Activated naive CD8-positive, alpha-beta T cell treated with anti-CD3 and anti-CD28 coated beads, Interleukin-2, amount 50 U/mL, for 24 hours (primary cell): ENCODE measurements around the gene EDARADD.
"Not testable (repeated sequence)": the region's sequence is repeated elsewhere in the genome, so short reads cannot be mapped to it uniquely, and the experiment has no call there.

Experiments
- ATAC-seq: fragments of 150-1000 bp; cut with Tn5 transposase; one replicate; pipeline ENCODE4 v1.10.0; 2021
- DNase-seq: peaks from one replicate; pipeline ENCODE4 v3.0.0; 2021
- H3K27ac Mint-ChIP-seq: one replicate; pipeline ENCODE4 v1.8.0; 2021; ENCODE audit warnings: mild to moderate bottlenecking, mixed read lengths
- H3K27me3 Mint-ChIP-seq: one replicate; pipeline ENCODE4 v1.8.0; 2021; ENCODE audit warnings: mixed read lengths
- H3K36me3 Mint-ChIP-seq: one replicate; pipeline ENCODE4 v1.8.0; 2021; ENCODE audit warnings: low read depth, mixed read lengths
- H3K4me1 Mint-ChIP-seq: one replicate; pipeline ENCODE4 v1.8.0; 2021; ENCODE audit warnings: mixed read lengths
- H3K4me3 Mint-ChIP-seq: one replicate; pipeline ENCODE4 v1.8.0; 2021; ENCODE audit warnings: mild to moderate bottlenecking, moderate library complexity, mixed read lengths
- H3K9me3 Mint-ChIP-seq: one replicate; pipeline ENCODE4 v1.8.0; 2021; ENCODE audit warnings: mixed read lengths

EDARADD gene

DNA sequence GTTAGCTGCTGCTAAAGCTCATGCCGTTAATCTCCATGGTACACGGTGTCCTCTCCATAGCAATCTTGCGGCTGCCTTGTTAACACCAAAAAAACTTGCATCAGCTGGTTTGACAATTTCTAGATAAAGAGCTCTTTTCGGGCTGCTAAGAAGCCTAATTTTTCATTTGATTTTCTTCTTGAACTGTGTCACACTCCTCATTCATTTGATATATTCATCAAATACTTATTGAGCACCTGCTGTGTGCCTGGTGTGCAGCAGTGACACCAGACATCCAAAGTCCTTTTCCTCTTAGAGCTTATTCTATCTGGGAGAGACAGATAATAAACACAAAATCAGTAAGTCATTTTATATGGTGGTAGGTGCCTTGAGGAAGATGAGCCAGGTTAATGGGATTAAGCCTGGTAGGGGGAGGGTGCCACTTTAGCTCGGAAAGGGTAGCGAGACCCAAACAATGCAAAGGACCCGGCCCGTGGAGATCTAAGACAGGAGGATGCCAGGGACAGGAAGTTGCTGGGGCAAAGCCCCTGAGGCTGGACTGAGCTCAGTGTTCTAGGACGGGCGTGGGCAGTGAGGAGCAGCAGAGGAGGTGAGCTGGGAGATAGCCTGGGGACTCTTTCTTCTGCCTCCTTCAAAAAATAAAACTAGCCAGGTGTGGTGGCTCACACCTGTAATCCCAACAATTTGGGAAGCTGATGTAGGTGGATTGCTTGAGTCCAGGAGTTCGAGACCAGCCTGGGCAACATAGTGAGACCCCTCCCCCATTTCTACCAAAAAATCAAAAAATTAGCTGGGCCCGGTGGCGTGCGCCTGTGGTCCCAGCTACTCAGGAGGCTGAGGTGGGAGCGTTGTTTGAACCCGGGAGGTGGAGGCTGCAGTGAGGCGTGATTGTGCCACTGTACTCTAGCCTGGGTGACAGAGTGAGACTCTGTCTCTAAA is 79.0 kb downstream of the EDARADD start:
- DNase-seq (no peak), ATAC-seq (no peak)
- H3K27me3 Mint-ChIP-seq = no peaks in the 10 kb centered on the region
- H3K4me1 Mint-ChIP-seq = peaks cover 8% of the 10 kb centered on the region
- H3K4me3 Mint-ChIP-seq = no peak overlapping the region
- no peak overlapping the region for H3K27ac Mint-ChIP-seq
- peaks cover 2% of the 10 kb centered on the region for H3K36me3 Mint-ChIP-seq
- H3K9me3 Mint-ChIP-seq = no peaks in the 10 kb centered on the region

DNA sequence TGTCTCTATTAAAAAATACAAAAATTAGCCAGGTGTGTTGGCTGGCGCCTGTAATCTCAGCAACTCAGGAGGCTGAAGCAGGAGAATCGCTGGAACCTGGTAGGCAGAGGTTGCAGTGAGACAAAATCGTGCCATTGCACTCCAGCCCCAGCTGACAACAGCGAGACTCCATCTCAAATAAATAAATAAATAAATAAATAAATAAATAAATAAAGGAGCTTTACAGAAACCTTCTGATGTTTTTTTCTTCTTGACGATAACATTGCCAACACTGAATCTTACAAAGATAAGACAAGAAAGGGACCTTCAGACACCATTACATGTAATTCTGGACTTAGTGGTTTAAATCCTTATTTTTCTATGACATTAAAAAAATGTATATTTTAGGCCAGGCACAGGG is 81.9 kb downstream of the EDARADD start:
- no peaks in the 10 kb centered on the region for H3K27me3 Mint-ChIP-seq
- H3K9me3 Mint-ChIP-seq = no peaks in the 10 kb centered on the region
- H3K4me1 Mint-ChIP-seq = peaks cover 1% of the 10 kb centered on the region
- peaks cover under 1% of the 10 kb centered on the region for H3K36me3 Mint-ChIP-seq
- ATAC-seq (no peak), DNase-seq (no peak)
- H3K27ac Mint-ChIP-seq = no peak overlapping the region
- no peak overlapping the region for H3K4me3 Mint-ChIP-seq

DNA sequence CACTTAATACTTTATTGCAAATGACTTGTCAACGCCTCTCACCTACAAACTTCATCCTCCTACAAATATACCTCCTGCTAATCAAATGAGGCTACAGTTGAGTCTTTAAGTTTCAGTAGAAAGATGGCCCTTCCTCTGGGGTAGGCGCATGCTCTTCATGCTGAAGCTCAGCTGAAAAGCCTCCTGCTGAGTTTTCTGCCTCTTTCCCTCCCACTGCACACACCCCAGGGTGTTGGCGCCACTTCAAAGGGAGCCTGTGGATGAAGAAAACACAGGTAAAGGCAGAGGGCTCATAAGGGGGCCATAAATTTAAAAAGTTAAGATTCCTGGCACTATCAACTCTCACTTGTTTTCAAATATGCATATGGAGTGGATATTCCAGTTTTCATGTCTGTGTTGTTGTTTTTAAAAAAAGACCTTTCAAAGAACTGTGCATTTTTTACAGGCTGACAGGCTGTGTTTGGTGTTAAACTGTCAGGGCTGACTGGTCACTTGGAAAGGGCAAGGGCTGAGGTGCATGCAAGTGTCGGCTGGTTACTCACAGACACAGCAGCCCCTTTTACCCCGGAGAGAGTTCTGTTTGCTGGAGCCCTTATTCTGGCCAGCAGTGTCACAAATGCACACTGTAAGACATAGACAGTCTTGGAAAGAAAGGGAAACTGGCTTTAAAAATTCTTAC is 86.8 kb downstream of the EDARADD start:
- no peak overlapping the region for H3K27ac Mint-ChIP-seq
- no peak for DNase-seq

DNA sequence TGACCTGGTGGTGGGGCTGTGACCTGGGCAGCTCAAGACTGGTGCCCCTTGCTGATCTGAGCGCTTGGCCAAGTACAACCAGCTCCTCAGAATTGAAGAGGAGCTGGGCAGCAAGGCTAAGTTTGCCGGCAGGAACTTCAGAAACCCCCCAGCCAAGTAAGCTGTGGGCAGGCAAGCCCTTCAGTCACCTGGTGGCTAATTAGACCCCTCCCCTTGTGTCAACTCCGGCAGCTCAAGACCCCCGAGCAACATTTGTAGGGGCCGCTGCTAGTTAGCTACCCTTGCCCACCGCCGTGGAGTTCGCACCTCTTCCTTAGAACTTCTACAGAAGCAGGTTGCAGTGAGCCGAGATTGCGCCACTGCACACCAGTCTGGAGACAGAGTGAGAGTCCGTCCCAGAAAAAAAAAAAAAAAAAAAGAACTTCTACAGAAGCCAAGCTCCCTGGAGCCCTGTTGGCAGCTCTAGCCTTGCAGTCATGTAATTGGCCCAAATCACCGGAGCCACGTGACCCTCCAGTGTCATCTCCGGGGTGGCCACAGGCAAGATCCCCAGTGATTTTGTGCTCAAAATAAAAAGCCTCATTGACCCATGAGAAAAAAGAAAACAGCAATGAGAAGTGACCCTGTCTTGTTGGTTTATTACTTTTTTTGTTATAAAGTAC is 90.4 kb downstream of the EDARADD start:
- H3K4me1 Mint-ChIP-seq = peaks cover 11% of the 10 kb centered on the region
- no peak overlapping the region for H3K4me3 Mint-ChIP-seq
- H3K36me3 Mint-ChIP-seq = peaks cover 2% of the 10 kb centered on the region
- no peak overlapping the region for H3K27ac Mint-ChIP-seq
- peaks cover 2% of the 10 kb centered on the region for H3K27me3 Mint-ChIP-seq
- H3K9me3 Mint-ChIP-seq = no peaks in the 10 kb centered on the region
- ATAC-seq = no peak
- DNase-seq = no peak

More for the DNA sequence above, 86.8 kb downstream of the EDARADD start:
- Mint-ChIP-seq H3K36me3 (peaks cover 2% of the 10 kb centered on the region), H3K4me3 (no peak overlapping the region), H3K4me1 (no peaks in the 10 kb centered on the region), H3K9me3 (no peaks in the 10 kb centered on the region), H3K27me3 (no peaks in the 10 kb centered on the region)
- no peak for ATAC-seq

DNA sequence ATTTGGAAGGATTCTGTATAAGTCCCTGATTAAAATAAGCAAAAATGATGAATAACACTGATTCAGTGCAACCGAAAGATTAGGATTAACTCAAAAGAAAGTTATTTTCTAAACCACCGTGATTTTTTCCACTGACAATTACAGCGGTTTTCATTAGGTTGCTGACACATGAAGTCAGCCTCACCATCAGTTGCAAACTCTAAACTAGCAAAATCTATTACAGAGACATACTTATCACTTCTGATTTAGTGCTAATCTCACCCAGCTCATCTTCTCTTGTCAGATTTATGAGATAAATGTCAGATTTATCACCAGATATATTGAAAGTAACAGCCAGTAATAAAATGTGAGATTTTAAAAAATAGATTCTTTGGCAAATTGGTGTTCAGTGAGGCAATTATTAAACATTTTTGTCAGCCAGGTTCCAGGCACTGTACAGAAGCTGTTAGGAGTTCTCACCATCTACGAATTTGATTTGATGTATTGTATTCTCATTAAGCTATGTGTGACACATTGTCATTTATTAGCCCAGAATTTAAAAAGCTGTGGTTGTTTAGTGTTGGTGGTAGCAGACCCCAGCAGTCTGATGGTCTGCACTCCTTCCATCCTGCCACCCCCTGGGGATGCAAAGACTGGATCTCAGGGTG is 92.4 kb downstream of the EDARADD start:
- ATAC-seq (no peak), DNase-seq (no peak)
- H3K36me3 Mint-ChIP-seq = peaks cover 2% of the 10 kb centered on the region
- H3K4me3 Mint-ChIP-seq = no peak overlapping the region
- H3K27me3 Mint-ChIP-seq = peaks cover 12% of the 10 kb centered on the region
- no peaks in the 10 kb centered on the region for H3K9me3 Mint-ChIP-seq
- peaks cover 14% of the 10 kb centered on the region for H3K4me1 Mint-ChIP-seq
- no peak overlapping the region for H3K27ac Mint-ChIP-seq

DNA sequence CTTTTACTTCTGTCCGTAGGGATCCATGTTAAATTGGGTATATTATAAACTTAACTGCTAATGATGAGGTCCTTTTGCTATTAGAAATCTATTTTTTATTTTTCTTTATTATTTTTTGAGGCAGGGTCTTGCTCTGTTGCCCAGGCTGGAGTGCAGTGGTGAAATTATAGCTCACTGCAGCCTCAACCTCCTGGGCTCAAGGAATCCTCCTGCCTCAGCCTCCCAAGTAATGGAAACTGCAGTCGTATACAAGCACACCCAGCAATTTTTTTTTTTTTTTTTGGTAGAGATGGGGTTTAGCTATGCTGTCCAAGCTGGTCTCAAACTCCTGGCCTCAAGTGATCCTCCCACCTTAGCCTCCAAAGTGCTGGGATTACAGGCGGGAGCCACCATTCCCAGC is 95.1 kb downstream of the EDARADD start:
- H3K36me3 Mint-ChIP-seq, DNase-seq, H3K9me3 Mint-ChIP-seq, H3K27ac Mint-ChIP-seq, H3K4me3 Mint-ChIP-seq, ATAC-seq: not testable (repeated sequence)
- Mint-ChIP-seq H3K27me3 (peaks cover 20% of the 10 kb centered on the region), H3K4me1 (peaks cover 14% of the 10 kb centered on the region)

DNA sequence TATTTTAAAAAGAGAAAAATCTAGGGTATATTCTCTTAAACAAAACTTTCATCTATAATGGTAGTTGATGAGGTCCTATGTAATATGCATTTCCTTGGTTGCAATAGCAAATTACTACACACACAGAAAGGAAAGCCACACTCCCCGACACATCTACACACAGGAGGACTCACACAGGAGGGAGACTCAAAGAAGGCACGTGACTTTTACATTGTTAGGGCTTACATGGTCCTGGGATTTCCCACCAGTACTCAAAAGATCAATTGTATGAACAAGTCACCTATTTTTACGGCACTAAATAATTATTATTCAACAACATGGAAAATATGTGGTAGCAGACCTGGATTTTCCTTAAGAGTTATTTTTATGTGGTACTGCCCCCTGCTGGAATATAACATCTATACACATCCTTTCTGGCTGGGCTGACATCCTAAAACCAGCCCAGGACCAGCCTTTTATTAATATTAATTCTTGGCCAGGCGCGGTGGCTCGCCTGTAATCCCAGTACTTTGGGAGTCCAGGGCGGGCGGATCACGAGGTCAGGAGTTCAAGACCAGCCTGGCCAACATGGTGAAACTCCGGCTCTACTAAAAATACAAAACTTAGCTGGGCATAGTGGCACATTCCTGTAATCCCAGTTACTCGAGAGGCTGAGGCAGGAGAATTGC is 95.8 kb downstream of the EDARADD start:
- no peak for DNase-seq
- Mint-ChIP-seq H3K9me3 (no peaks in the 10 kb centered on the region), H3K4me3 (no peak overlapping the region), H3K27me3 (peaks cover 20% of the 10 kb centered on the region), H3K36me3 (no peaks in the 10 kb centered on the region), H3K4me1 (peaks cover 14% of the 10 kb centered on the region), H3K27ac (no peak overlapping the region)
- peak; percentile 75 for ATAC-seq

DNA sequence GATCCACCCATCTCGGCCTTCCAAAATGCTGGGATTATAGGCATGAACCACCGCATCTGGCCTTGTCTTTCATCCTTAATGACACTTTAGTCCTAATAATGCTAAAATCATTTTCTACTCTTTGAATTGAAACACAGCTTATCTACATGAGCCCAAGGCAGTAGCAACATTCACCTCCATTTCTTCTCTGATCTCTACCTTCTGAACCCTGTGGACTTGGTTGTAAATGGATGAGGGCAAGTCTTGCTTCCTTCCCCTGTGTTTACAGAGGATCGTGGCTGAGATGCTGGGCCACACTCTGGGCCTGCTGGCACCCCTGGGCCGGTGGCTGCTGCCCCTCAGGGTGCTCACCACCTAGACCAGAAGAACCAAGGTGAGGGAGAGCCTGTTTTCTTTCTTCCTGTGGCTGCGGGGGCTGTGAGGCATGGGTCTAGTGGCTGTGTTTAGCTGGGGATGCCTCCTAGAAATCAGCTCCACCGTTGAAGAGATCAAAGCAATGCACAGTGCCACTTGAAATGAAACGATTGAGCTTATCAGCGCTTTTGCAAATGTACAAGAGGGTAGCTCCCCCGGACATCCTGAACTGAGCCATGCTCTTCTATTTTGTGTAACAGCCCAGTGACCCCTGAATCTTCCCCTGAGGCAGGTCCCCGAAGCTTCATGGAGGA is 97.5 kb downstream of the EDARADD start:
- H3K4me1 Mint-ChIP-seq = peaks cover 8% of the 10 kb centered on the region
- no peak for ATAC-seq
- no peak for DNase-seq
- peak overlapping the region; percentile 28 for H3K27ac Mint-ChIP-seq
- H3K36me3 Mint-ChIP-seq = no peaks in the 10 kb centered on the region
- H3K27me3 Mint-ChIP-seq = peaks cover 23% of the 10 kb centered on the region
- H3K4me3 Mint-ChIP-seq = no peak overlapping the region
- H3K9me3 Mint-ChIP-seq = no peaks in the 10 kb centered on the region

DNA sequence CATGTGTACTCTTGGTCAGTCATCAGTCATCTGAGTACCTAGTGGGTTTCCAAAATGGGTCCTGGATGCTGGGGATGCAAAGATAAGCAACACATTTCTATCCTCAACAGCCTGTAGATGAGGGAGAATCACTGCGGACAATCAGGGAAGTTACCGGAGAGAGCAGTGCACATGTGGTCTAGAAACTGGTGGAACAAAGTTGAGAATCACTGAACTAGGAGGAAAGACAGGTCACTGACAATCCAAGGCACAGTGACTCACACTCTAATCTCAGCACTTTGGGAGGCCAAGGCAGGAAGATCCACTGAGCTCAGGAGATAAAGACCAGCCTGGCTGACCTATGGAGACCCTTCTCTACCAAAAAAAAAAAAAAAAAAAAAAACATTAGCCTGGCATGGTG is 98.3 kb downstream of the EDARADD start:
- Mint-ChIP-seq H3K36me3 (no peaks in the 10 kb centered on the region), H3K4me3 (no peak overlapping the region), H3K9me3 (no peaks in the 10 kb centered on the region), H3K4me1 (peaks cover 3% of the 10 kb centered on the region), H3K27me3 (peaks cover 26% of the 10 kb centered on the region), H3K27ac (no peak overlapping the region)
- DNase-seq (no peak), ATAC-seq (no peak)

DNA sequence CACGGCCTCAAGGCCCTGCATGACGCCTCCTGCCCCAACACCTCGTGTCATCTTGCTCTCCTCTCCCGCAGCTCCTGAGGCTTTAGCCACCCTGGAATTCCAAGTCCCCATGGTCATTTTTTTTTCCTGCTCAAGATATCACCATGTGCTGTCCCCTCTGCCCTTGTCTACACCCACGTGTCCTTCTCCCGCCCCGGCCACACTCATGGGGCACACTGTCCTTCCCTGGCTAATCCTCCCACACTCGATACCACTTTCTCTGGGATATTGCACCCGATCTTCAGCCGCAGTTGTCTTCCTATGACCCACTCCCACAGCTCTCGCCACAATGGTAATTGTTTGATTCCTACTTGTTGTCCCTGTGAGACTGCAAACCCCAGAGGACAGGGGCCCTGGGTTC is 100.0 kb downstream of the EDARADD start:
- Mint-ChIP-seq H3K27me3 (peaks cover 23% of the 10 kb centered on the region), H3K4me3 (no peak overlapping the region), H3K36me3 (no peaks in the 10 kb centered on the region), H3K9me3 (no peaks in the 10 kb centered on the region), H3K27ac (no peak overlapping the region), H3K4me1 (peaks cover 3% of the 10 kb centered on the region)
- no peak for DNase-seq
- no peak for ATAC-seq

DNA sequence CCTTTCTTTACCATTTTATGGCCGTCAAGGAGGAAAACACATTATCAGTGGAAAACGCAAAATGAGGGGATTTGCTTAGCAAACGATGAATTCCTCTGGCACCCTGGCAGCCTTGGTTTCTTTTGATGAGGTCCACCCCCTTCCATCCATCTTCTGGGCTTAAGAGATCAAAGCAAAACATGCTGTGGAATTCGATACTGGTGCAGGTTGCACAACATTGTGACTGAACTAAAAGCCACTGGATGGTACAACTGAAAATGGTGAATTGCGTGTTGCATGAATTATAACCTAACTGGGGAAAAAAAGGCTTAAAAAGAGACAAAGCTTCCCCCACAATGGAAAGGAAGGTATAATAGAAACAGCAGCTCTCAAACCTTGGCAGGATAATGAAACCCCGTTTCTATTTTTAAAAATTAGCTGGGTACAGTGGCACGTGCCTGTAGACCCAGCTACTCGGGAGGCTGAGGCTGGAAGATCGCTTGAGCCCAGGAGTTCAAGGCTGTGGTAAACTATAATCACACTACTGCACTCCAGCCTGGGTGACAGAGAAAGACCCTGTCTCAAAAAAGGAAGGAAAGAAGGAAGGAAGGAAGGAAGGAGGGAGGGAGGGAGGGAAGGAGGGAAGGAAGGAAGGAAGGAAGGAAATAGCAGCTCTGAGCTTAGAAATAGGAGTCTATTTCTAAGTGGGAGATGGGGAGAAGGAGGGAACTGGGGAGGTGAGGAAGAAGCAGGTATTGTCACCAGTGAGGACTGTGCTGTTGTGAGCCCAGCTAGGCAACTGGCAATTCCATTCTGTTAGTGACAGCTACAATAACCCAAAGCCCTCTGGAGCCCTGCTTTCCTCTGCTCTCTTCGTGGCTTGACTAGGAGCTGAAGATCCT is 100.7 kb downstream of the EDARADD start:
- no peaks in the 10 kb centered on the region for H3K36me3 Mint-ChIP-seq
- no peaks in the 10 kb centered on the region for H3K4me1 Mint-ChIP-seq
- ATAC-seq (no peak), DNase-seq (no peak)
- no peak overlapping the region for H3K27ac Mint-ChIP-seq
- no peaks in the 10 kb centered on the region for H3K9me3 Mint-ChIP-seq
- H3K4me3 Mint-ChIP-seq = no peak overlapping the region
- H3K27me3 Mint-ChIP-seq = peaks cover 21% of the 10 kb centered on the region

DNA sequence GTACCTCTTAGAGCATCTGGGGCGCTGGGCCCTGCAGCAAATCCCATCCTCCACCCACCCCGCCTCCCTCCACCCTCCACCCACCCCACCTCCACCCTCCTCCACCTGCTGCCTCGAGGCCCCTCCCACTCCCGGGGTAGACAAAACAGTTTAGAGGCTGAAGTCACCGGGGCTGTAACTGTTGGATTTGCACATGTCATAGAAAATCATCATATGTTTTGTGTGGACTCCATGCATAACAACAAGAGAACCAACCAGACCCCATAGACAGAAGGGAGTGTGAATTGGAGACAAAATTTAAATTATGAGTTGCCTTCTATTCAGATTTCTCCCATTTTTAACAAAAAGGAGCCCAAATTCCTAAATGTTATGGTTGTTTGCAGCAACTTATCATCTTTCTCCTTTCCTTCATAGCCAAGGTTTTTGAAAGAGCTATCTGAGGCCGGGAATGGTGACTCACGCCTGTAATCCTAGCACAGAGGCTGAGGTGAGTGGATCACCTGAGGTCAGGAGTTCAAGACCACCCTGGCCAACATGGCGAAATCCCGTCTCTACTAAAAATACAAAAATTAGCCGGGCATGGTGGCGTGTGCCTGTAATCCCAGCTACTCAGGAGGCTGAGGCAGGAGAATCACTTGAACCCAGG is 101.5 kb downstream of the EDARADD start:
- H3K9me3 Mint-ChIP-seq = no peaks in the 10 kb centered on the region
- no peak overlapping the region for H3K27ac Mint-ChIP-seq
- DNase-seq (no peak), ATAC-seq (no peak)
- peaks cover 19% of the 10 kb centered on the region for H3K27me3 Mint-ChIP-seq
- no peak overlapping the region for H3K4me3 Mint-ChIP-seq
- H3K4me1 Mint-ChIP-seq = no peaks in the 10 kb centered on the region
- H3K36me3 Mint-ChIP-seq = no peaks in the 10 kb centered on the region
